Fibroblast of the aortic adventitia (primary cell): Measurements from ENCODE around the gene CLRN2. TPM values are rescaled to one million over a fixed set of nuclear protein-coding genes. Genes with fewer than 3 reads are reported as not detected.
A peak's percentile ranks its signal among the peaks of the same experiment; 100 is the strongest.
"Not testable (repeated sequence)": the region's sequence is repeated elsewhere in the genome, so short reads cannot be mapped to it uniquely, and the experiment has no call there.

ENCODE experiments used
- DNase-seq: peaks from one replicate; pipeline ENCODE4 v3.0.0-alpha.2; 2010; ENCODE audit warnings: low read depth
- H3K4me3 ChIP-seq: 2 replicates; pipeline ENCODE4 v1.5.1; 2011; ENCODE audit warnings: low read depth, mild to moderate bottlenecking, control low read depth, low read length, moderate library complexity
- CTCF ChIP-seq: IDR thresholded peaks from 2 replicates; pipeline ENCODE4 v1.5.1; 2011; ENCODE audit warnings: mild to moderate bottlenecking, low read length, control low read depth, inconsistent platforms; ENCODE audit not compliant: insufficient read depth
- total RNA-seq: library from RNA; depleted of rRNA; stranded (reverse); fragments of >200 nt; gene quantifications from 2 replicates; pipeline ENCODE4 v1.2.3, GENCODE V29; 2012; ENCODE audit warnings: low replicate concordance

The CLRN2 gene
- total RNA-seq, 1 donor, result not detected

- peak; percentile 53 for DNase-seq
- no peak for TF ChIP-seq CTCF
- no peak overlapping the region for H3K4me3 ChIP-seq
Measured at GRCh38 chr4:17561195-17561909, 46.4 kb downstream of the CLRN2 start.

- no peak overlapping the region for H3K4me3 ChIP-seq
- DNase-seq, result no peak
- no peak for TF ChIP-seq CTCF
Measured at GRCh38 chr4:17562157-17562556, 47.2 kb downstream of the CLRN2 start.

GRCh38 chr4:17565846-17566245 lies 50.9 kb downstream of the CLRN2 start:
- DNase-seq, result no peak
- no peak overlapping the region for H3K4me3 ChIP-seq
- TF ChIP-seq CTCF, result no peak

GRCh38 chr4:17567271-17567670 lies 52.3 kb downstream of the CLRN2 start:
- no peak for TF ChIP-seq CTCF
- no peak overlapping the region for H3K4me3 ChIP-seq
- DNase-seq, result no peak

- TF ChIP-seq CTCF, result no peak
- no peak for DNase-seq
Measured at GRCh38 chr4:17574206-17574605, 59.2 kb downstream of the CLRN2 start.

GRCh38 chr4:17575177-17575576 lies 60.2 kb downstream of the CLRN2 start:
- H3K4me3 ChIP-seq, result not testable (repeated sequence)

More at GRCh38 chr4:17574206-17574605, 59.2 kb downstream of the CLRN2 start:
- no peak overlapping the region for H3K4me3 ChIP-seq

More at GRCh38 chr4:17575177-17575576, 60.2 kb downstream of the CLRN2 start:
- not testable (repeated sequence) for DNase-seq

Other genes starting within 250 kb of the CLRN2 start
- gene QDPR, start 3.1 kb upstream of the CLRN2 start, total RNA-seq, result 16.4 and 38.7 TPM in 2 replicates
- gene LAP3, start 62.0 kb downstream of the CLRN2 start, total RNA-seq, result 76.9 and 306 TPM in 2 replicates
- 10.0 and 11.4 TPM in 2 replicates for gene MED28, start 99.5 kb downstream of the CLRN2 start, total RNA-seq